Measurements from ENCODE around the gene SEMA3A.
"Not testable (repeated sequence)": the region's sequence is repeated elsewhere in the genome, so short reads cannot be mapped to it uniquely, and the experiment has no call there.

SEMA3A gene

DNA sequence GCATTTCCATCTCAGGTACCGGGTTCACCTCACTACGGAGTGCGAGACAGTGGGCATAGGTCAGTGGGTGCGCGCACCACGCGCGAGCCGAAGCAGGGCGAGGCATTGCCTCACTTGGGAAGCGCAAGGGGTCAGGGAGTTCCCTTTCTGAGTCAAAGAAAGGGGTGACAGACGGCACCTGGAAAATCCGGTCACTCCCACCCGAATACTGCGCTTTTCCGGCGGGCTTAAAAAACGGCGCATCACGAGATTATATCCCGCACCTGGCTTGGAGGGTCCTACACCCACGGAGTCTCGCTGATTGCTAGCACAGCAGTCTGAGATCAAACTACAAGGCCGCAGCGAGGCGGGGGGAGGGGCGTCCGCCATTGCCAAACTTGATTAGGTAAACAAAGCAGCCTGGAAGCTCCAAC is 132.1 kb downstream of the SEMA3A start:
- not testable (repeated sequence) for DNase-seq (ENCODE audit: low read depth in 3 of 3)

GRCh38 chr7:84060760-84061261 is 133.8 kb downstream of the SEMA3A start:
- no peak for DNase-seq (ENCODE audit: low read depth in 3 of 3)

DNA sequence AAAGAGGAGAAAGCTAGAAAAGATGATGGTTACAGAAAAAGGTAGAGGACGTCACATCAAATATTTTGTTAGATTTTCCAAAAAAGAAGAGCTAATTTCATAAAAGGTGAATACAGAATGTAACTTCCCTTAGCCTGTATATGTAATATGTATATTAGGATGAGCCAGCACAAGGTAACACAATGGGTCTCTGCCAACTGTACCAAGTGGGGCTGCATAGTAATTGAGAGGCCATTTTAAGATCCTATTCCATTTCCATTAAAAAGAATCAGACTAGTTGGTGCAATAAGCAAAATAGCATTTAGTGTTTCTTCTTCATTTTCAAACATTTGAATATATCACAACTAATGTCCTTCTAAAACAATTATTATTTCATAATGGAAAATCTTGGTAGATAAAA is 134.6 kb downstream of the SEMA3A start:
- DNase-seq (ENCODE audit: low read depth in 3 of 3): no peak

DNA sequence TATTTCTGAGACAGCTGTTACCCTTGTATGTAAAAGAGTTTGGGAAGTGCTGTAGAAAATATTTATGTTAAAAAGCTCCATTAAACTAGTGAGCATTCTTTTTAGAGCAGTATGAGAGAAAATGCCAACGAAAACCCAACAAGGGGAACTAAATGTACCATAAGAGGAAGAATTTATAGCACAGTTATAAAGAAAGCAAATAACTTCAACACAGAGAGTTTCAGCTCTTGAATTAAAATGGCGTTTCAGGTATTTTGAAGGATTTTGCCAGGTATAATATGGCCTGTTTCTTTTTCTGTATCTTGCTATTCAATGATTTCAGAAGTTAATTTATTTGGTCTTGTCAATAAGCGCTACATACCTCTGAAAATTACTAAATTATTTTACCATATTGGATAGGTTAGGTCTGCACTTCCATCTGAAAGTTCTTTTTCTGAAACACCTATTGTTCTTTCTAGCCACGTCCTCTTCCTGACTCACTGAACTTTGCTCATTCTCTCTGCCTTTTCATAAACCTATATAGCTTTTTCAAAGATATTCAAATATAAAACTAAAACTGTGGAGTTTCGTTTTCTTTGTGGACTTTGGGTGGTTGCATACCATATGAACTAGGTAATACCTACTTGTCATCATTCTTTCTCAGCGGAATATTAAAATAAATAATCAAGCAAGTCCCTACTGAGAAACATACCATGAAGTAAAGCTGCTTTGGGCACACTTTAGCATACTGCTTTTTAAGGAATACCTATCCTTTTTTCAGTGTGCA is 136.1 kb downstream of the SEMA3A start:
- DNase-seq (ENCODE audit: low read depth in 3 of 3): no peak

DNA sequence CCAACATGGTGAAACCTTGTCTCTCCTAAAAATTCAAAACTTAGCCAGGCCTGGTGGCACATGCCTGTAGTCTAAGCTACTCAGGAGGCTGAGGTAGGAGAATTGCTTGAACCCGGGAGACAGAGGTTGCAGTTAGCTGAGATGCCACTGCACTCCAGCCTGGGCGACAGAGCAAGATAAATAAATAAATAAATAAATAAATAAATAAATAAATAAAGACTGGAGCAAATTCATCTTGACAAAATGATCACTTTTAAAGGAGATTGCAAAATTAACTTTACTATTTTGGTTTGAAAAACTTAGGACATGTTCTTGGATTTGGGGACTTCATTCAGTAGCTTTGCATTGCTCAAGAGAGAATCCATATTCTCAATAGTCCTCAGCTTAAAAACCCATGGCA is 137.0 kb downstream of the SEMA3A start:
- no peak for DNase-seq (ENCODE audit: low read depth in 3 of 3)

- no peak for DNase-seq (ENCODE audit: low read depth in 3 of 3)
Observed at GRCh38 chr7:84055904-84056605, 138.5 kb downstream of the SEMA3A start.

- DNase-seq (ENCODE audit: low read depth in 3 of 3): not testable (repeated sequence)
Observed at GRCh38 chr7:84055199-84055598, 139.4 kb downstream of the SEMA3A start.

- no peak for DNase-seq (ENCODE audit: low read depth in 3 of 3)
Observed at GRCh38 chr7:84049071-84049836, 145.3 kb downstream of the SEMA3A start.

DNA sequence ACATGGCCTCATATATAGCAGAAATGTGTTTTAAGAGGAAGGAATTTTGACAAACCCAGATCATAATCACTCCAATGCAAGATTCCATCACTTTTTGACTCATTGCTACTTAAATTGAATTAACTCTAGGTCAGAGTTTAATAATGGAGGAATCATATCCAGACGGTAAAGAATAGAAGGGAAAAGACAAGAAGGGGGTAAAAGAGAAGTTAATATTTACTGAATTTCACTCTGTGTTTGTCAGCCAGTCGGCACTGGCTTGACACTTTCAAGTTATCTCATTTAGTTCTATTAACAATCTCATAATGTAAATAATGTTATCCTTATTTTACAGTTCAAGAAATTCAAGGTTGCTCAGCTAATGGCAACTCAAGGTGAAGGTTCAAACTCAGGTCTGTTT is 147.5 kb downstream of the SEMA3A start:
- DNase-seq (ENCODE audit: low read depth in 3 of 3): no peak

DNA sequence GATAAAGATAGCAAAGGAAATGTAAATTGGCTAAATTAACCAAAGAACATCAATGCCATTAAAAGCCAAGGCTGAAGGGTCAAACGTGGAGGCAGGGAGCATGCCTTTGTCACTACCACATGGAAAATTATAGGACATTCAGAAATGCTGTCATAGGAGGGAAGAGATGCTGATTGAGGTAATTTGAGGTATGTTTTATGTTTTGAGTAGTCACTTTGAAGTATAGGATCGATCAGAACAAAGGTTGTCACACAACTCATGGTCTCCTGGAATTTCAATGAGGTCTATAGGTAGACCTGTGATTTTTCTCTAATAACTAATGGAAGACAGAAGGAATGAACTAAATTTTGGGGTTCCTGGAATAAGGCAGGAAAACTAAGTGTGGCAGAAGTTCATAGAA is 149.8 kb downstream of the SEMA3A start:
- no peak for DNase-seq (ENCODE audit: low read depth in 3 of 3)

DNA sequence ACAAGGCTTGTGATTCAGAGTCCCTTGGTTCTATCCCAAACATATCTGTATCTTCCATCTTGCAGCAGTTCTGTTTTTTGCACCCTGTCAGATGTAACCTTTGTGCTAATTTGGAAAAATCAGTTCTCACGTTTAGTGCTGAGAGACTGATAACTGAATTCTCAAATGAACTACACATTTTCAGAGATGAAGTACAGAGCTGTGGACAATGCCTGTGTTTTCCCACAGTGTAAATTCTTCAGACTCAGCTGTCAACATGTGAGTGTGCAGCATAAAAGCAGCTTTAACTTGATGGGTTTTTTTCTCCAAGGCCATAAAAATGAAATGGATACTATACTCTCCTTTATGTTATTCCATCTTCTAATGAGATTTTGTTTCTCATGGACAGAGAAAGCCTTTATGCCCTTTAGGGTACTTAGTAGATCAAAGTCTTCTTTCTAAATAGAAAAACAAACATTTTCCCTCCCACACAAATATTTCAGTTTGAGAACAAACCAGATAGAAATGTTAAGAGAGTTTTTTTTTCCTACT is 150.9 kb downstream of the SEMA3A start:
- DNase-seq (ENCODE audit: low read depth in 3 of 3): no peak

DNA sequence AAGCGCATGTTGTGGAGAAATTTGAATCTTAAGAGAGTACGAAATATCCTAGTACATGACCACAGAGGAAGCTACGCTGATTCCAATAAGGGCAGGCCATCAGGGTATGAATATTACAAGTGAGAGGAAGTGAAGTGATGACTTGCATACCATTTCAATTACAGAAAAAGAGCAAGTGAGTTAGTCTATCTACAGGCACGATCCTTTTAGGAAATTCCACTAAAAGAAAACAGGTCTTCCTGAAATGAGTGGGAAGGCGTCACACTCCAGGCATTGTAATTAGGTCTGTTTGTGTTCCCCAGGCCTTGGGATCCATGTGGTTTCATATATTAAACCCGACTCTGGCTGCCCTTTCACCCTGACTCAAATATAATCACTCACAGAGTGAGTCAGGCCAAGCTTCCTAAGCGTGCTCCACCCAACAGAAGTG is 152.5 kb downstream of the SEMA3A start:
- no peak for DNase-seq (ENCODE audit: low read depth in 3 of 3)

DNA sequence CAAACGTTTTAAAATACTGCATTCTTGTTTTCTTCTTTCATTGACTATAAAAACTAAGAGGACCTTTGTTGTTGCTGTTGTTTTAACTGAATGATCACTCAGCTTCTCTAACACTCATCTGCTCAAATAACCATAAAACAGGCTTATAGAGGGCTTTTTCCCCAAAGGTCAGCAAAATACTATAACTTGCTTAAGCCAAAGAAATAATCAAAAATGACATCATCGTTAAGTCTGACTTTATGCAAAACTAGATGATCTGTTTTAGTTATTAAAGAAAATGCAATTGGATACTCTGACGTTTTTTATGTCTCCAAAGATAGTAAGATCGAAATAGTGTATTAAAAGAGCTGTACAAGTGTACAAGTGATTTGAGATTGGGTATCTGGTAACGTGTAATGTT is 152.9 kb downstream of the SEMA3A start:
- DNase-seq (ENCODE audit: low read depth in 3 of 3): no peak

DNA sequence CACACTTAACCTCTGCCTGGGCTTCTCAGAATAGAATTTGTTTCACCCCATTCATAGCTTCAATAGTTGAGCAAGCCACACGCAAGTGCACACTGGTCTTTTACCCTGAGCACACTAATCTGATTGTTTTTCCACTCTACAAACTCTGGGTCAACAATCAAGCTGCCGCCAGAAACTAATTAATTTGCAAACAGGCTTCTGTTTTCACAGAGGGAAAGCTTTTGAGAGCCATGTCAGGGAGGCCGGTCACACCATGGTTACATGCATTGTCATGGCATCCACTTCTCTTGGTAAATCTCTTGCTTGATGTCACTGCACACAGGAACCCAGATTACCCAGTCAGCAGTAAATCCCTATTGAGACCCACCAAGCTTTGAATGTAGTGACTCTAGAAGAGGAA is 154.2 kb downstream of the SEMA3A start:
- DNase-seq (ENCODE audit: low read depth in 3 of 3): no peak

DNA sequence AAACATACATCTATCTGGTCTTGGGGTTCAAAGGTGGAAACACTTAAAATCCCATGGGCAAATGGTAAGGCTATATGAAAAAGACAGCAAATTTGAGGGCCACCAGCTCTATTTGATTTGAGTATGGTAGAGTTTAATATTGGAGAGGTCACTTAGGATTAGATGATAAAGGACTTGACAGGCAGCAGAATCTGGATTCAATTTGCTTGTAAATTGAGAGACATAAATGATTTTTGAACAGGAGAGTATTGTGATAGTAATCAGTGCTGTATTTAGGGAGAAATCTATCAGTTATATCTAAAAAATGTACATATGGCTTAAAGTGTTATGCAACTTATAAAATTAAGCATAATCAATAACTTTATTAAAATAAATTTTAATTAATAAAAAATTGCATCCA is 155.2 kb downstream of the SEMA3A start:
- DNase-seq (ENCODE audit: low read depth in 3 of 3): no peak

GRCh38 chr7:84027678-84028077 is 166.9 kb downstream of the SEMA3A start:
- no peak for DNase-seq (ENCODE audit: low read depth in 3 of 3)

DNA sequence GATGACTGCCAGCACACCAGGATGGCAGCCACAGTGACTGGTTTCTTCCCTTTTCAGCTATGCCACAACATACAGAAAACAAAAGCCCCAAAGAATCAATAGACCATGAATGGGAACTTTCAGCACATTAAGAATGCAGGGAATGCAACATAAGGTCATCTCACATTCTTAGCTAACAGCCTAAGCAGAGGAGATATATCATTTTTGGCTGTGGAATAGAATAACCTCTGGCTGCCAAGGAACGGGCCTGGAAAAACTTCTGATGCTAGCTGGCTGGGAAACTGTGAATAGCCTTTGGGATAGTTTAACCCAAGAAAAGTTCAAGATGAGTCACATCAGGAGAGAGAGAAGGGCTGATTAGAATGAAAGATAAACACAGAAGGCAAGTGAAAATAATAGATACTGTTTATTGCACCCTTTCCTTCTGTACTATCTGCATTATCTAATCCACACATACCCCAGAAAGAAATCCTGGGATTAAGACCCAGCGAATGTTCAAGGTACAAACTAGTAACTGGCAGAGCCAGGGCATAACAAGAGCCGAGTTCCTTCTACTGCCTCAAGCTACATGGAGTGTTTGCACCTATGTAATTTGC is 169.2 kb downstream of the SEMA3A start:
- no peak for DNase-seq (ENCODE audit: low read depth in 3 of 3)

DNA sequence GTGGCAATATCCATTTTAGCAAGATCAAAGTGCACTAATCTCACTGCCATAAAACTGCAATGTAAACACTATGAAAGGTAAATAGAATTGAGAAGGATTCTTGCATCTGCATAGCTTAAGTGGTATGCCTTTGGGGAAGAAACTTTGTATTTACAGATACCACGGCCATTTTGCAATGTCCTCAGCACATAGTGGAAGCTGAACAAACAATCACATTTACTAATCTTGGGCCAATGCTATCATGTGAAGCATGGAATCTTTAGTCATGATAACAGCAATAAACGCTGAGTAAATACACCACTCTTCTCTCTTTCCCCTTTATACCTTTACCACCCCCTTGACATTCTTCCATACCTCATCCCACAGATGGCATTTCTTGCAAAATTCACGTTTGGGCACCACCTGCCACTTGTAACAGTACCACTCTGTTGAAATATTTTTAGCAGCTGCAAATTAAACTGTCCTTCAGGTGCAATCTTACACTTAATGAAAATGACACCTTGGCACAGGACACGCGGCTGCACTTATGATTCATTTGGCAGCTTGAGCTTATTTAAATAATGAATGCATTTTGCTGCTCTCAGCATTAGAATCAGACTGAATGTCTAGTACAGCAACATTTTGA is 171.8 kb downstream of the SEMA3A start:
- no peak for DNase-seq (ENCODE audit: low read depth in 3 of 3)

- no peak for DNase-seq (ENCODE audit: low read depth in 3 of 3)
Observed at GRCh38 chr7:84022009-84022408, 172.6 kb downstream of the SEMA3A start.

GRCh38 chr7:84021292-84021908 is 173.2 kb downstream of the SEMA3A start:
- no peak for DNase-seq (ENCODE audit: low read depth in 3 of 3)

- no peak for DNase-seq (ENCODE audit: low read depth in 3 of 3)
Observed at GRCh38 chr7:84017651-84018050, 176.9 kb downstream of the SEMA3A start.

Data from stimulated activated CD4-positive, alpha-beta T cell treated with anti-CD3 and anti-CD28 coated beads, TNF-alpha, amount 100 ng/mL, for 4 hours (primary cell).